ENCODE measurements around the gene SPTBN5. TPM values are rescaled to one million over a fixed set of nuclear protein-coding genes. Genes with fewer than 3 reads are reported as not detected.

The SPTBN5 gene
- total RNA-seq, 1 experiment from 2014 or later, result 1.2 TPM

DNA sequence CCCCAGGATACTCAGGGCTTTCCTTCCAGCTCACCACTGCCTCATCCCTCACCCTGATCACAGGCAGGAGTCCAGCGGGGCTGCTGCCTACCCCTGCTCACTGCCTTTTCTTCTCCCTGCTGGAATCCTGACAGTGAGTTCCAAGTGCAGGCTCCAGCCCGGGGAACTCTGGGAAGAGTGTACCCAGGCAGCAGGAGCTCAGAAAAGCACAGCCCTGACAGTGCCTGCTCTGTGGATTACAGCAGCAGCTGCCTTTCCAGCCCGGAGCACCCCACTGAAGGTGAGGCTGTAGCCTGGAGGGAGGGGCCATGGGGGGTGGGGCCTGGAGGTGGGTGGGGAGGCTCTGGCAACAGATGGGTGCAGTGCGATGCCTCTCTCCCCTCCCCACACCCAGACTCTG, 72.0 kb downstream of the SPTBN5 start (continued):
- TF ChIP-seq, protein P1, sequence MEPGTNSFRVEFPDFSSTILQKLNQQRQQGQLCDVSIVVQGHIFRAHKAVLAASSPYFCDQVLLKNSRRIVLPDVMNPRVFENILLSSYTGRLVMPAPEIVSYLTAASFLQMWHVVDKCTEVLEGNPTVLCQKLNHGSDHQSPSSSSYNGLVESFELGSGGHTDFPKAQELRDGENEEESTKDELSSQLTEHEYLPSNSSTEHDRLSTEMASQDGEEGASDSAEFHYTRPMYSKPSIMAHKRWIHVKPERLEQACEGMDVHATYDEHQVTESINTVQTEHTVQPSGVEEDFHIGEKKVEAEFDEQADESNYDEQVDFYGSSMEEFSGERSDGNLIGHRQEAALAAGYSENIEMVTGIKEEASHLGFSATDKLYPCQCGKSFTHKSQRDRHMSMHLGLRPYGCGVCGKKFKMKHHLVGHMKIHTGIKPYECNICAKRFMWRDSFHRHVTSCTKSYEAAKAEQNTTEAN (CRISPR knock-in tag; IDR thresholded peaks at IDR 0.05), result no peak
- TF ChIP-seq, protein P2, sequence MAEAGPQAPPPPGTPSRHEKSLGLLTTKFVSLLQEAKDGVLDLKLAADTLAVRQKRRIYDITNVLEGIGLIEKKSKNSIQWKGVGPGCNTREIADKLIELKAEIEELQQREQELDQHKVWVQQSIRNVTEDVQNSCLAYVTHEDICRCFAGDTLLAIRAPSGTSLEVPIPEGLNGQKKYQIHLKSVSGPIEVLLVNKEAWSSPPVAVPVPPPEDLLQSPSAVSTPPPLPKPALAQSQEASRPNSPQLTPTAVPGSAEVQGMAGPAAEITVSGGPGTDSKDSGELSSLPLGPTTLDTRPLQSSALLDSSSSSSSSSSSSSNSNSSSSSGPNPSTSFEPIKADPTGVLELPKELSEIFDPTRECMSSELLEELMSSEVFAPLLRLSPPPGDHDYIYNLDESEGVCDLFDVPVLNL (CRISPR knock-in tag; IDR thresholded peaks at IDR 0.05; ENCODE audit: borderline replicate concordance, low read depth), result no peak
- TF ChIP-seq, protein P3, sequence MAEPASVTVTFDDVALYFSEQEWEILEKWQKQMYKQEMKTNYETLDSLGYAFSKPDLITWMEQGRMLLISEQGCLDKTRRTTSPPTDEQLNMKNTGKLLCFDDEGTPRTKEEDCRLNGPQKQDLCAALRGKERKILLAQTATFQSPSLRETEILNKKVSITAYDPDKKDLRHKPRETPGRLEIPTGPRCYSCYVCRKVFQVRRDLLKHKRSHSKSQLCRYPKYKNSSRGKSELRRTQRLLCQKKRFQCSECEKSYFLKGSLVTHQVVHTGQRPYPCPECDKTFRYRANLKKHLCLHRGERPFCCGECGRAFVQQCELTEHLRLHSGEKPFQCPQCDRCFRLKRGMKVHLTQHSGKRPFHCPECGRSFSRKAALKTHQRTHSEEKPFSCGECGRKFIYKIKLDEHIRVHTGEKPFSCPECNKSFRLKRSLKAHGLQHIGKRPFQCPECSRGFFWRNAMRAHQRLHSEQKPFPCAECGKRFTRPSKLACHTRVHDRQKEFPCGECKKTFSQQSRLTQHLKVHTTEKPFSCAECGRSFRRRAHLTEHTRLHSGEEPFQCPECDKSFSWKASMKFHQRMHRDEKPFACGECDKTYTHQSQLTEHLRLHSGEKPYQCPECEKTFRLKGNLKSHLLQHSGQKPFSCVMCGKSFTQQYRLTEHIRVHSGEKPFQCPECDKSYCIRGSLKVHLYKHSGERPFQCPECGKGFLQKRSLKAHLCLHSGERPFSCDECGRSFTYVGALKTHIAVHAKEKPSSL (CRISPR knock-in tag; conservative IDR thresholded peaks at IDR 0.05), result no peak
- TF ChIP-seq SOX15 (CRISPR knock-in tag; IDR thresholded peaks at IDR 0.05), result no peak
- TF ChIP-seq, protein P4, sequence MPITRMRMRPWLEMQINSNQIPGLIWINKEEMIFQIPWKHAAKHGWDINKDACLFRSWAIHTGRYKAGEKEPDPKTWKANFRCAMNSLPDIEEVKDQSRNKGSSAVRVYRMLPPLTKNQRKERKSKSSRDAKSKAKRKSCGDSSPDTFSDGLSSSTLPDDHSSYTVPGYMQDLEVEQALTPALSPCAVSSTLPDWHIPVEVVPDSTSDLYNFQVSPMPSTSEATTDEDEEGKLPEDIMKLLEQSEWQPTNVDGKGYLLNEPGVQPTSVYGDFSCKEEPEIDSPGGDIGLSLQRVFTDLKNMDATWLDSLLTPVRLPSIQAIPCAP (CRISPR knock-in tag; IDR thresholded peaks at IDR 0.05), result no peak
- TF ChIP-seq, protein P5, sequence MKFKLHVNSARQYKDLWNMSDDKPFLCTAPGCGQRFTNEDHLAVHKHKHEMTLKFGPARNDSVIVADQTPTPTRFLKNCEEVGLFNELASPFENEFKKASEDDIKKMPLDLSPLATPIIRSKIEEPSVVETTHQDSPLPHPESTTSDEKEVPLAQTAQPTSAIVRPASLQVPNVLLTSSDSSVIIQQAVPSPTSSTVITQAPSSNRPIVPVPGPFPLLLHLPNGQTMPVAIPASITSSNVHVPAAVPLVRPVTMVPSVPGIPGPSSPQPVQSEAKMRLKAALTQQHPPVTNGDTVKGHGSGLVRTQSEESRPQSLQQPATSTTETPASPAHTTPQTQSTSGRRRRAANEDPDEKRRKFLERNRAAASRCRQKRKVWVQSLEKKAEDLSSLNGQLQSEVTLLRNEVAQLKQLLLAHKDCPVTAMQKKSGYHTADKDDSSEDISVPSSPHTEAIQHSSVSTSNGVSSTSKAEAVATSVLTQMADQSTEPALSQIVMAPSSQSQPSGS (CRISPR knock-in tag; IDR thresholded peaks at IDR 0.05; ENCODE audit: borderline replicate concordance, low read depth), result no peak
- no peak for TF ChIP-seq ZNF416 (CRISPR knock-in tag; IDR thresholded peaks at IDR 0.05)
- no peak for TF ChIP-seq FOXP1 (CRISPR knock-in tag; IDR thresholded peaks at IDR 0.05; ENCODE audit: borderline replicate concordance)
- TF ChIP-seq, protein P6, sequence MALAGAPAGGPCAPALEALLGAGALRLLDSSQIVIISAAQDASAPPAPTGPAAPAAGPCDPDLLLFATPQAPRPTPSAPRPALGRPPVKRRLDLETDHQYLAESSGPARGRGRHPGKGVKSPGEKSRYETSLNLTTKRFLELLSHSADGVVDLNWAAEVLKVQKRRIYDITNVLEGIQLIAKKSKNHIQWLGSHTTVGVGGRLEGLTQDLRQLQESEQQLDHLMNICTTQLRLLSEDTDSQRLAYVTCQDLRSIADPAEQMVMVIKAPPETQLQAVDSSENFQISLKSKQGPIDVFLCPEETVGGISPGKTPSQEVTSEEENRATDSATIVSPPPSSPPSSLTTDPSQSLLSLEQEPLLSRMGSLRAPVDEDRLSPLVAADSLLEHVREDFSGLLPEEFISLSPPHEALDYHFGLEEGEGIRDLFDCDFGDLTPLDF (CRISPR knock-in tag; IDR thresholded peaks at IDR 0.05), result no peak
- no peak for TF ChIP-seq ZNF263 (CRISPR knock-in tag; IDR thresholded peaks at IDR 0.05; ENCODE audit: low read depth)

DNA sequence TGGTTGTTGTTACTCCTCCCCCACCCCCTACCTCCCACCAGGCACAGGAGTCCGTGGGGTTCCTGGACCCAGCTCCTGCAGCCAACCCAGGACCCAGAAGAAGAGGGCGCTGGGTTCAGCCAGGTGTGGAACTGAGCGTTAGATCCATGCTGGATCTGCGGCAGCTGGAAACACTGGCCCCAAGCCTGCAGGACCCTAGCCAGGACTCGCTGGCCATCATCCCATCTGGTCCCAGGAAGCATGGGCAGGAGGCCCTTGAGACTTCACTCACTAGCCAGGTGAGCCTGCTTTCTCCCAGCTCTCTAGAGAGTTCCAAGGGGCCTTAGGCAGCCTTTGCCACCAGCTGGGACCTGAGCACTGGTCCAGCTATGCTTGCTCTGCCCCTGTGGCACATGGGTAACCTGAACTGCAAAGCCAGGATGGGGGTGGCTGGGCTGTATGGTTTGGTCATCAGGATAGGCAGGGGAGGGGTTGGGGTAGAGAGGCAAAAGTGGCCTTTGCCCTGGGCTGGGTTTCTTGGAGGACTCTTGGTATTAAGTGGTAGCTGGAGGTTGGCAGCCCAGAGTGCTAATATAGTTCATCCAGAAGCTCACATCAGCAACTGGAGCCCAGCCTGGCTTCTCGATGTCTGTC, 72.9 kb downstream of the SPTBN5 start:
- Mint-ChIP-seq H3K36me3 (no peaks in the 10 kb centered on the region), H3K9me3 (no peaks in the 10 kb centered on the region), H3K27me3 (ENCODE audit: low read depth) (no peaks in the 10 kb centered on the region), H3K4me1 (no peaks in the 10 kb centered on the region), H3K27ac (no peak overlapping the region), H3K4me3 (no peak overlapping the region)
- ATAC-seq (no peak), DNase-seq (ENCODE audit: low spot score) (no peak)
- POLR2A ChIA-PET, result no interaction called here
- CTCF ChIA-PET, result interaction anchor here (0.7 to 3.7 kb wide), 4 partner anchors 10 to 83 kb away, joined by 3 to 30 read pairs (median 8); partner anchors contain the start of gene MAPKBP1
- no peak for TF ChIP-seq SMAD3 (CRISPR knock-in tag; IDR thresholded peaks at IDR 0.05; ENCODE audit: borderline replicate concordance)
- TF ChIP-seq, protein P7, sequence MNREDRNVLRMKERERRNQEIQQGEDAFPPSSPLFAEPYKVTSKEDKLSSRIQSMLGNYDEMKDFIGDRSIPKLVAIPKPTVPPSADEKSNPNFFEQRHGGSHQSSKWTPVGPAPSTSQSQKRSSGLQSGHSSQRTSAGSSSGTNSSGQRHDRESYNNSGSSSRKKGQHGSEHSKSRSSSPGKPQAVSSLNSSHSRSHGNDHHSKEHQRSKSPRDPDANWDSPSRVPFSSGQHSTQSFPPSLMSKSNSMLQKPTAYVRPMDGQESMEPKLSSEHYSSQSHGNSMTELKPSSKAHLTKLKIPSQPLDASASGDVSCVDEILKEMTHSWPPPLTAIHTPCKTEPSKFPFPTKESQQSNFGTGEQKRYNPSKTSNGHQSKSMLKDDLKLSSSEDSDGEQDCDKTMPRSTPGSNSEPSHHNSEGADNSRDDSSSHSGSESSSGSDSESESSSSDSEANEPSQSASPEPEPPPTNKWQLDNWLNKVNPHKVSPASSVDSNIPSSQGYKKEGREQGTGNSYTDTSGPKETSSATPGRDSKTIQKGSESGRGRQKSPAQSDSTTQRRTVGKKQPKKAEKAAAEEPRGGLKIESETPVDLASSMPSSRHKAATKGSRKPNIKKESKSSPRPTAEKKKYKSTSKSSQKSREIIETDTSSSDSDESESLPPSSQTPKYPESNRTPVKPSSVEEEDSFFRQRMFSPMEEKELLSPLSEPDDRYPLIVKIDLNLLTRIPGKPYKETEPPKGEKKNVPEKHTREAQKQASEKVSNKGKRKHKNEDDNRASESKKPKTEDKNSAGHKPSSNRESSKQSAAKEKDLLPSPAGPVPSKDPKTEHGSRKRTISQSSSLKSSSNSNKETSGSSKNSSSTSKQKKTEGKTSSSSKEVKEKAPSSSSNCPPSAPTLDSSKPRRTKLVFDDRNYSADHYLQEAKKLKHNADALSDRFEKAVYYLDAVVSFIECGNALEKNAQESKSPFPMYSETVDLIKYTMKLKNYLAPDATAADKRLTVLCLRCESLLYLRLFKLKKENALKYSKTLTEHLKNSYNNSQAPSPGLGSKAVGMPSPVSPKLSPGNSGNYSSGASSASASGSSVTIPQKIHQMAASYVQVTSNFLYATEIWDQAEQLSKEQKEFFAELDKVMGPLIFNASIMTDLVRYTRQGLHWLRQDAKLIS (CRISPR knock-in tag; IDR thresholded peaks at IDR 0.05; ENCODE audit: borderline replicate concordance), result no peak
- no peak for TF ChIP-seq TEAD4 (CRISPR knock-in tag; IDR thresholded peaks at IDR 0.05)
- TF ChIP-seq, protein P5 (CRISPR knock-in tag; IDR thresholded peaks at IDR 0.05; ENCODE audit: borderline replicate concordance, low read depth), result no peak
- TF ChIP-seq ZNF416 (CRISPR knock-in tag; IDR thresholded peaks at IDR 0.05), result no peak
- TF ChIP-seq, protein P8, sequence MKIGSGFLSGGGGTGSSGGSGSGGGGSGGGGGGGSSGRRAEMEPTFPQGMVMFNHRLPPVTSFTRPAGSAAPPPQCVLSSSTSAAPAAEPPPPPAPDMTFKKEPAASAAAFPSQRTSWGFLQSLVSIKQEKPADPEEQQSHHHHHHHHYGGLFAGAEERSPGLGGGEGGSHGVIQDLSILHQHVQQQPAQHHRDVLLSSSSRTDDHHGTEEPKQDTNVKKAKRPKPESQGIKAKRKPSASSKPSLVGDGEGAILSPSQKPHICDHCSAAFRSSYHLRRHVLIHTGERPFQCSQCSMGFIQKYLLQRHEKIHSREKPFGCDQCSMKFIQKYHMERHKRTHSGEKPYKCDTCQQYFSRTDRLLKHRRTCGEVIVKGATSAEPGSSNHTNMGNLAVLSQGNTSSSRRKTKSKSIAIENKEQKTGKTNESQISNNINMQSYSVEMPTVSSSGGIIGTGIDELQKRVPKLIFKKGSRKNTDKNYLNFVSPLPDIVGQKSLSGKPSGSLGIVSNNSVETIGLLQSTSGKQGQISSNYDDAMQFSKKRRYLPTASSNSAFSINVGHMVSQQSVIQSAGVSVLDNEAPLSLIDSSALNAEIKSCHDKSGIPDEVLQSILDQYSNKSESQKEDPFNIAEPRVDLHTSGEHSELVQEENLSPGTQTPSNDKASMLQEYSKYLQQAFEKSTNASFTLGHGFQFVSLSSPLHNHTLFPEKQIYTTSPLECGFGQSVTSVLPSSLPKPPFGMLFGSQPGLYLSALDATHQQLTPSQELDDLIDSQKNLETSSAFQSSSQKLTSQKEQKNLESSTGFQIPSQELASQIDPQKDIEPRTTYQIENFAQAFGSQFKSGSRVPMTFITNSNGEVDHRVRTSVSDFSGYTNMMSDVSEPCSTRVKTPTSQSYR (CRISPR knock-in tag; IDR thresholded peaks at IDR 0.05), result no peak
- TF ChIP-seq PRRX2 (CRISPR knock-in tag; IDR thresholded peaks at IDR 0.05), result no peak
